ENCODE results near the gene TM7SF3.
"Not testable (repeated sequence)": the region's sequence is repeated elsewhere in the genome, so short reads cannot be mapped to it uniquely, and the experiment has no call there.

TM7SF3 gene

GRCh38 chr12:26963413-26963812 is 50.8 kb downstream of the TM7SF3 start:
- Histone ChIP-seq H3K79me1 (ENCODE audit: low read depth, low read length) (no peaks in the 10 kb centered on the region), H2BK5ac (ENCODE audit: low read length) (no peak overlapping the region), H3K4me3 (ENCODE audit: low read length in 2 of 2) (no peak overlapping the region), H3K27me3 (ENCODE audit: control insufficient read depth in 3 of 3, insufficient read depth in 3 of 3, low read depth in 1 of 3, low read length in 3 of 3) (no peaks in the 10 kb centered on the region), H3K18ac (ENCODE audit: low read length) (no peak overlapping the region), H3K4ac (ENCODE audit: low read length) (no peak overlapping the region), H3K14ac (ENCODE audit: low read length) (no peak overlapping the region), H3K23ac (ENCODE audit: low read depth, low read length, poor library complexity) (no peak overlapping the region), H3K9me3 (replicated peaks in 1 of 2; ENCODE audit: control insufficient read depth in 2 of 2, insufficient read depth in 1 of 2, low read depth in 1 of 2, low read length in 2 of 2) (peaks cover 0 to 3% of the 10 kb centered on the region in 2 donors), H2BK15ac (ENCODE audit: low read length) (no peak overlapping the region), H3K36me3 (replicated peaks in 1 of 2; ENCODE audit: control insufficient read depth in 2 of 2, insufficient read depth in 2 of 2, low read length in 2 of 2) (peaks cover 4 to 93% of the 10 kb centered on the region in 2 donors), H3K27ac (replicated peaks; ENCODE audit: low read length) (no peak overlapping the region), H3K9ac (ENCODE audit: low read depth, low read length, poor library complexity) (no peak overlapping the region), H2AFZ (ENCODE audit: low read length) (no peak overlapping the region), H2AK5ac (ENCODE audit: low read depth, low read length) (no peak overlapping the region), H2BK12ac (ENCODE audit: low read length) (no peak overlapping the region), H3K4me2 (ENCODE audit: insufficient read depth, low read length, poor library complexity, severe bottlenecking) (no peak overlapping the region), H4K8ac (ENCODE audit: low read depth, low read length) (no peak overlapping the region), H4K91ac (ENCODE audit: low read depth, low read length, poor library complexity) (no peak overlapping the region), H2BK120ac (ENCODE audit: low read depth, low read length) (no peak overlapping the region), H3K4me1 (ENCODE audit: control insufficient read depth in 2 of 2, insufficient read depth in 1 of 2, low read depth in 1 of 2, low read length in 2 of 2) (no peaks in the 10 kb centered on the region)
- no peak for DNase-seq (ENCODE audit: low spot score)
- no CpG with 5 or more reads among the region's 1 CpG for WGBS, 2 donors (ENCODE audit: extremely low coverage in 2 of 2, insufficient read length in 2 of 2, insufficient replicate concordance in 1 of 2)

DNA sequence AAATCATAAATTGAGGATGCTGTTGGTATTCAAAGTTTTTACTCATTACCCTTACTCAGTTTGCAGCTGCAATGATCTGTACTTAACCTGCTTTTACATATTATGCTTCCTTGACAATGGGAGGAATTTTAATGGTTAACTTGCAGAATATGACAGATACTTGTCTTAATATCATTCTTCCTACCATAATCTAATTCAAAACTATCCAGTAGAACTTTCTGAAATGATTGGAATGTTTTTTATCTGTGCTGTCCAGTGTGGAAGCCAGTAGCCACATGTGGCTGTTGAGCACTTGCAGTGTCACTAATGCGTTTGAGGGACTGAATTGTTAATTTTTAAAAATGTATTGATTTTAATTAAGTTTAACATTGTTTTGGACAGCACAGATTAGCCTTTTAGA is 52.4 kb downstream of the TM7SF3 start:
- Histone ChIP-seq H3K9ac (ENCODE audit: low read depth, low read length, poor library complexity) (no peak overlapping the region), H2AFZ (ENCODE audit: low read length) (no peak overlapping the region), H3K4me1 (ENCODE audit: control insufficient read depth in 2 of 2, insufficient read depth in 1 of 2, low read depth in 1 of 2, low read length in 2 of 2) (no peaks in the 10 kb centered on the region), H3K18ac (ENCODE audit: low read length) (no peak overlapping the region), H2BK120ac (ENCODE audit: low read depth, low read length) (no peak overlapping the region), H3K9me3 (replicated peaks in 1 of 2; ENCODE audit: control insufficient read depth in 2 of 2, insufficient read depth in 1 of 2, low read depth in 1 of 2, low read length in 2 of 2) (peaks cover 0 to 2% of the 10 kb centered on the region in 2 donors), H2AK5ac (ENCODE audit: low read depth, low read length) (no peak overlapping the region), H2BK12ac (ENCODE audit: low read length) (no peak overlapping the region), H4K8ac (ENCODE audit: low read depth, low read length) (no peak overlapping the region), H3K27me3 (ENCODE audit: control insufficient read depth in 3 of 3, insufficient read depth in 3 of 3, low read depth in 1 of 3, low read length in 3 of 3) (no peaks in the 10 kb centered on the region), H3K4ac (ENCODE audit: low read length) (no peak overlapping the region), H3K23ac (ENCODE audit: low read depth, low read length, poor library complexity) (no peak overlapping the region), H3K36me3 (replicated peaks in 1 of 2; ENCODE audit: control insufficient read depth in 2 of 2, insufficient read depth in 2 of 2, low read length in 2 of 2) (peaks cover 2 to 93% of the 10 kb centered on the region in 2 donors), H3K4me3 (ENCODE audit: low read length in 2 of 2) (no peak overlapping the region), H3K79me1 (ENCODE audit: low read depth, low read length) (no peaks in the 10 kb centered on the region), H2BK15ac (ENCODE audit: low read length) (no peak overlapping the region), H3K14ac (ENCODE audit: low read length) (no peak overlapping the region), H3K27ac (replicated peaks; ENCODE audit: low read length) (no peak overlapping the region), H2BK5ac (ENCODE audit: low read length) (no peak overlapping the region), H4K91ac (ENCODE audit: low read depth, low read length, poor library complexity) (no peak overlapping the region), H3K4me2 (ENCODE audit: insufficient read depth, low read length, poor library complexity, severe bottlenecking) (no peak overlapping the region)
- DNase-seq (ENCODE audit: low spot score) = no peak
- WGBS, 2 donors (ENCODE audit: extremely low coverage in 2 of 2, insufficient read length in 2 of 2, insufficient replicate concordance in 1 of 2) = no CpG with 5 or more reads among the region's 1 CpG

DNA sequence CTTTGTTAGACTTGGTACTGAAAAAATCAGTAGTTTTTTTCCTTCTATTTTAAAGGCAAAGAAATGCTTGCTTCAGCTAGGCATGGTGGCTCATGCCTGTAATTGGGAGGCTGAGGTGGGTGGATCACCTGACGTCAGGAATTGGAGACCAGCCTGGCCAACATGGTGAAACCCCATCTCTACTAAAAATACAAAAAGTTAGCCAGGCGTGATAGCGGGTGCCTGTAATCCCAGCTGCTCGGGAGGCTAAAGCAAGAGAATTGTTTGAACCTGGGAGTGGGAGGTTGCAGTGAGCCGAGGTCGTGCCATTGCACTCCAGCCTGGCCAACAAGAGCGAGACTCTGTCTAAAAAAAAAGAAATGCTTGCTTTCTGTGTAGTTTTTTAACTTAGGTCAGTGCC is 52.8 kb downstream of the TM7SF3 start:
- H3K4ac ChIP-seq (ENCODE audit: low read length); H3K18ac ChIP-seq (ENCODE audit: low read length); H3K9ac ChIP-seq (ENCODE audit: low read depth, low read length, poor library complexity); H3K27ac ChIP-seq (replicated peaks; ENCODE audit: low read length); H3K9me3 ChIP-seq (replicated peaks in 1 of 2; ENCODE audit: control insufficient read depth in 2 of 2, insufficient read depth in 1 of 2, low read depth in 1 of 2, low read length in 2 of 2); H2AK5ac ChIP-seq (ENCODE audit: low read depth, low read length); H3K14ac ChIP-seq (ENCODE audit: low read length); H3K4me2 ChIP-seq (ENCODE audit: insufficient read depth, low read length, poor library complexity, severe bottlenecking); H3K27me3 ChIP-seq (ENCODE audit: control insufficient read depth in 3 of 3, insufficient read depth in 3 of 3, low read depth in 1 of 3, low read length in 3 of 3); H3K4me3 ChIP-seq (ENCODE audit: low read length in 2 of 2); H2BK15ac ChIP-seq (ENCODE audit: low read length); H4K8ac ChIP-seq (ENCODE audit: low read depth, low read length); H3K79me1 ChIP-seq (ENCODE audit: low read depth, low read length); DNase-seq (ENCODE audit: low spot score); H2BK120ac ChIP-seq (ENCODE audit: low read depth, low read length); H3K23ac ChIP-seq (ENCODE audit: low read depth, low read length, poor library complexity); H4K91ac ChIP-seq (ENCODE audit: low read depth, low read length, poor library complexity); H2AFZ ChIP-seq (ENCODE audit: low read length); H2BK5ac ChIP-seq (ENCODE audit: low read length); H3K4me1 ChIP-seq (ENCODE audit: control insufficient read depth in 2 of 2, insufficient read depth in 1 of 2, low read depth in 1 of 2, low read length in 2 of 2); H2BK12ac ChIP-seq (ENCODE audit: low read length): not testable (repeated sequence)
- peaks cover 3 to 93% of the 10 kb centered on the region in 2 donors for H3K36me3 ChIP-seq (replicated peaks in 1 of 2; ENCODE audit: control insufficient read depth in 2 of 2, insufficient read depth in 2 of 2, low read length in 2 of 2)
- no CpG with 5 or more reads among the region's 7 CpGs for WGBS, 2 donors (ENCODE audit: extremely low coverage in 2 of 2, insufficient read length in 2 of 2, insufficient replicate concordance in 1 of 2)

DNA sequence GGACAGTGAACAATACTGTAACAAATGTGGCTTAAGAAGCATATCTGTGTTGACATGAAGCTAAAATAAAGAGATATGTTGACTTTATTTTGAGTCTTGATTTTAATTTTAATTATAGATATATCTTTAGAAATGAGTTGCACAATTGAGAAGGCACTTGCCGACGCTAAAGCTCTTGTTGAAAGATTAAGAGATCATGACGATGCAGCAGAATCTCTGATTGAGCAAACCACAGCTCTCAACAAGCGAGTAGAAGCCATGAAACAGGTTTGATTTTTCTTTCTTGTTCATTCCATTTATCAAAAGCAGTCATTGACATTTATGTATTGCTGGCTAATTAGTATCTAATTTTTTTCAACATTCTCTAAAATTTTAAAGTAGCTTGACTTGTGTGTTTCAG is 60.2 kb downstream of the TM7SF3 start:
- Histone ChIP-seq H3K4me1 (ENCODE audit: control insufficient read depth in 2 of 2, insufficient read depth in 1 of 2, low read depth in 1 of 2, low read length in 2 of 2) (no peaks in the 10 kb centered on the region), H3K9ac (ENCODE audit: low read depth, low read length, poor library complexity) (no peak overlapping the region), H3K14ac (ENCODE audit: low read length) (no peak overlapping the region), H3K9me3 (replicated peaks in 1 of 2; ENCODE audit: control insufficient read depth in 2 of 2, insufficient read depth in 1 of 2, low read depth in 1 of 2, low read length in 2 of 2) (no peaks in the 10 kb centered on the region), H2AFZ (ENCODE audit: low read length) (no peak overlapping the region), H3K27ac (replicated peaks; ENCODE audit: low read length) (no peak overlapping the region), H3K79me1 (ENCODE audit: low read depth, low read length) (no peaks in the 10 kb centered on the region), H2AK5ac (ENCODE audit: low read depth, low read length) (no peak overlapping the region), H3K36me3 (replicated peaks in 1 of 2; ENCODE audit: control insufficient read depth in 2 of 2, insufficient read depth in 2 of 2, low read length in 2 of 2) (peaks cover 2 to 34% of the 10 kb centered on the region in 2 donors), H3K27me3 (ENCODE audit: control insufficient read depth in 3 of 3, insufficient read depth in 3 of 3, low read depth in 1 of 3, low read length in 3 of 3) (no peaks in the 10 kb centered on the region), H3K18ac (ENCODE audit: low read length) (no peak overlapping the region), H3K23ac (ENCODE audit: low read depth, low read length, poor library complexity) (no peak overlapping the region), H2BK12ac (ENCODE audit: low read length) (no peak overlapping the region), H3K4ac (ENCODE audit: low read length) (no peak overlapping the region), H3K4me2 (ENCODE audit: insufficient read depth, low read length, poor library complexity, severe bottlenecking) (no peak overlapping the region), H2BK15ac (ENCODE audit: low read length) (no peak overlapping the region), H3K4me3 (ENCODE audit: low read length in 2 of 2) (no peak overlapping the region), H2BK120ac (ENCODE audit: low read depth, low read length) (no peak overlapping the region), H2BK5ac (ENCODE audit: low read length) (no peak overlapping the region), H4K91ac (ENCODE audit: low read depth, low read length, poor library complexity) (no peak overlapping the region), H4K8ac (ENCODE audit: low read depth, low read length) (no peak overlapping the region)
- WGBS, 2 donors (ENCODE audit: extremely low coverage in 2 of 2, insufficient read length in 2 of 2, insufficient replicate concordance in 1 of 2) = no CpG with 5 or more reads among the region's 4 CpGs
- no peak for DNase-seq (ENCODE audit: low spot score)
